GM10266 (cell line): ENCODE data around the gene ABCG1.

ENCODE experiments used
- DNase-seq: peaks from one replicate; pipeline ENCODE4 v3.0.0; 2012; ENCODE audit errors: extremely low spot score
- CTCF ChIP-seq: IDR thresholded peaks from 2 replicates; pipeline ENCODE4 v1.5.1; 2012; ENCODE audit warnings: mild to moderate bottlenecking, low read depth; ENCODE audit not compliant: control insufficient read depth, insufficient read depth; ENCODE audit errors: missing control alignments

The ABCG1 gene

GRCh38 chr21:42331660-42332059, 112.7 kb downstream of the ABCG1 start:
- DNase-seq: no peak
- no peak for TF ChIP-seq CTCF

GRCh38 chr21:42332557-42333317, 113.8 kb downstream of the ABCG1 start:
- DNase-seq: no peak
- no peak for TF ChIP-seq CTCF

- DNase-seq: no peak
- TF ChIP-seq CTCF: no peak
These were observed 117.1 kb downstream of the ABCG1 start for GRCh38 chr21:42336054-42336453.

GRCh38 chr21:42337276-42337675, 118.3 kb downstream of the ABCG1 start:
- no peak for TF ChIP-seq CTCF
- no peak for DNase-seq

GRCh38 chr21:42337830-42338728, 119.1 kb downstream of the ABCG1 start:
- peak; percentile 63 for TF ChIP-seq CTCF
- DNase-seq: peak; percentile 67

- TF ChIP-seq CTCF: no peak
- DNase-seq: no peak
These were observed 120.1 kb downstream of the ABCG1 start for GRCh38 chr21:42338729-42339715.
